ENCODE measurements around the gene LDHD.

LDHD gene

GRCh38 chr16:75114946-75115825, 1.4 kb downstream of the LDHD start:
- Histone ChIP-seq H3F3A (ENCODE audit: insufficient read depth) (peaks cover 9% of the 10 kb centered on the region), H3K79me2 (ENCODE audit: insufficient read depth, low read length) (no peaks in the 10 kb centered on the region), H3K9me2 (replicated peaks; ENCODE audit: insufficient read depth, low read length) (no peaks in the 10 kb centered on the region), H4K20me1 (ENCODE audit: low read depth, low read length) (no peaks in the 10 kb centered on the region), H3K9me3 (ENCODE audit: insufficient read depth, low read length) (no peaks in the 10 kb centered on the region), H3K27ac (ENCODE audit: low read depth, low read length) (no peak overlapping the region), H3K4me3 (ENCODE audit: insufficient read depth, low read length, poor library complexity, severe bottlenecking) (no peak overlapping the region), H2AFZ (ENCODE audit: low read depth, low read length, severe bottlenecking) (no peak overlapping the region), H3K9ac (ENCODE audit: low read length) (no peak overlapping the region), H3K27me3 (ENCODE audit: low read length) (no peaks in the 10 kb centered on the region), H3K36me3 (ENCODE audit: low read length) (no peaks in the 10 kb centered on the region), H3K4me2 (ENCODE audit: low read depth, low read length, poor library complexity, severe bottlenecking) (no peak overlapping the region)
- TF ChIP-seq EZH2phosphoT487 (conservative IDR thresholded peaks at IDR 0.05; ENCODE audit: low read length) = no peak
- TF ChIP-seq CTCF (IDR thresholded peaks at IDR 0.05; ENCODE audit: insufficient read depth, low read length, poor library complexity, severe bottlenecking) = no peak

GRCh38 chr16:75114179-75114945, 2.2 kb downstream of the LDHD start:
- Histone ChIP-seq H3K9me2 (replicated peaks; ENCODE audit: insufficient read depth, low read length) (no peaks in the 10 kb centered on the region), H3K79me2 (ENCODE audit: insufficient read depth, low read length) (no peaks in the 10 kb centered on the region), H3K9ac (ENCODE audit: low read length) (no peak overlapping the region), H3F3A (ENCODE audit: insufficient read depth) (peaks cover 17% of the 10 kb centered on the region), H3K27me3 (ENCODE audit: low read length) (no peaks in the 10 kb centered on the region), H2AFZ (ENCODE audit: low read depth, low read length, severe bottlenecking) (no peak overlapping the region), H3K4me2 (ENCODE audit: low read depth, low read length, poor library complexity, severe bottlenecking) (no peak overlapping the region), H3K4me3 (ENCODE audit: insufficient read depth, low read length, poor library complexity, severe bottlenecking) (no peak overlapping the region), H3K27ac (ENCODE audit: low read depth, low read length) (no peak overlapping the region), H3K36me3 (ENCODE audit: low read length) (no peaks in the 10 kb centered on the region), H4K20me1 (ENCODE audit: low read depth, low read length) (no peaks in the 10 kb centered on the region), H3K9me3 (ENCODE audit: insufficient read depth, low read length) (no peaks in the 10 kb centered on the region)
- TF ChIP-seq CTCF (IDR thresholded peaks at IDR 0.05; ENCODE audit: insufficient read depth, low read length, poor library complexity, severe bottlenecking) = no peak
- no peak for TF ChIP-seq EZH2phosphoT487 (conservative IDR thresholded peaks at IDR 0.05; ENCODE audit: low read length)

- Histone ChIP-seq H3K4me3 (ENCODE audit: insufficient read depth, low read length, poor library complexity, severe bottlenecking) (no peak overlapping the region), H3K27me3 (ENCODE audit: low read length) (no peaks in the 10 kb centered on the region), H3K4me2 (ENCODE audit: low read depth, low read length, poor library complexity, severe bottlenecking) (no peak overlapping the region), H2AFZ (ENCODE audit: low read depth, low read length, severe bottlenecking) (no peak overlapping the region), H4K20me1 (ENCODE audit: low read depth, low read length) (no peaks in the 10 kb centered on the region), H3K27ac (ENCODE audit: low read depth, low read length) (no peak overlapping the region), H3K36me3 (ENCODE audit: low read length) (no peaks in the 10 kb centered on the region), H3F3A (ENCODE audit: insufficient read depth) (peaks cover 23% of the 10 kb centered on the region), H3K79me2 (ENCODE audit: insufficient read depth, low read length) (no peaks in the 10 kb centered on the region), H3K9ac (ENCODE audit: low read length) (no peak overlapping the region), H3K9me3 (ENCODE audit: insufficient read depth, low read length) (no peaks in the 10 kb centered on the region), H3K9me2 (replicated peaks; ENCODE audit: insufficient read depth, low read length) (no peaks in the 10 kb centered on the region)
- TF ChIP-seq CTCF (IDR thresholded peaks at IDR 0.05; ENCODE audit: insufficient read depth, low read length, poor library complexity, severe bottlenecking) (no peak), EZH2phosphoT487 (conservative IDR thresholded peaks at IDR 0.05; ENCODE audit: low read length) (no peak)
These were observed 2.9 kb downstream of the LDHD start for GRCh38 chr16:75113541-75114121.

Measured in SU-DHL-6 (cell line).